SK-N-SH (cell line): ENCODE measurements around the gene PIP4P1. TPM values are rescaled to one million over a fixed set of nuclear protein-coding genes. Genes with fewer than 3 reads are reported as not detected.

Source experiments
- CTCF ChIA-PET: fragments of 300-600, 350-600 bp; formaldehyde crosslinking; extraction: SDS; loops from one replicate; lab custom pipeline; 2021; lab: Yijun Ruan, JAX
- POLR2A ChIA-PET: fragments of 350-600 bp; sonication (Branson Sonifier 250); formaldehyde crosslinking; extraction: SDS; loops from one replicate; lab custom pipeline; 2020; ENCODE audit warnings: antibody characterized with exemption, inconsistent platforms; lab: Yijun Ruan, JAX
- DNase-seq: peaks from one replicate; pipeline ENCODE4 v3.0.0; 2012
- H2AFZ ChIP-seq: fragments of 200-600 bp; sonication (generic); 2 replicates; pipeline ENCODE4 v1.8.1; 2016; ENCODE audit warnings: antibody characterized with exemption, mild to moderate bottlenecking, low read depth
- H3F3A ChIP-seq: fragments of 200-600 bp; sonication (generic); replicated peaks from 2 replicates; pipeline ENCODE3; 2016; ENCODE audit warnings: antibody characterized with exemption, mild to moderate bottlenecking; ENCODE audit not compliant: insufficient read depth
- H3K27ac ChIP-seq, 2 experiments: fragments of 200-500 bp in 1 of 2; fragments of 200-600 bp in 1 of 2; sonication (Bioruptor generic) in 1 of 2; sonication (generic), shearing (Covaris generic) in 1 of 2; 2 replicates each; pipeline versions ENCODE4 v1.5.1 to v1.6.1; 2014 to 2016; ENCODE audit warnings: low read depth in 2 of 2, inconsistent platforms in 1 of 2, low read length in 1 of 2, mild to moderate bottlenecking in 1 of 2, mixed read lengths in 1 of 2
- H3K27me3 ChIP-seq: fragments of 200-600 bp; sonication (generic), shearing (Covaris generic); 2 replicates; pipeline ENCODE4 v1.6.1; 2016; ENCODE audit warnings: mixed run types; ENCODE audit not compliant: insufficient read depth
- H3K36me3 ChIP-seq, 2 experiments: fragments of 200-500 bp in 1 of 2; fragments of 200-600 bp in 1 of 2; sonication (Bioruptor generic) in 1 of 2; sonication (generic) in 1 of 2; replicated peaks in 1 of 2; 2 replicates each; pipeline versions ENCODE3 to v1.5.1; 2014 to 2016; ENCODE audit warnings: low read length in 1 of 2, mild to moderate bottlenecking in 1 of 2; ENCODE audit not compliant: insufficient read depth in 2 of 2, control insufficient read depth in 1 of 2
- H3K4me1 ChIP-seq, 2 experiments: fragments of 200-500 bp in 1 of 2; fragments of 200-600 bp in 1 of 2; sonication (Bioruptor generic) in 1 of 2; sonication (generic), shearing (Covaris generic) in 1 of 2; 2 replicates each; pipeline versions ENCODE4 v1.5.1 to v1.6.1; 2014 to 2016; ENCODE audit warnings: low read depth in 1 of 2, low read length in 1 of 2, mixed run types in 1 of 2; ENCODE audit not compliant: insufficient read depth in 2 of 2, control insufficient read depth in 1 of 2
- H3K4me2 ChIP-seq: fragments of 200-600 bp; sonication (generic), shearing (Covaris generic); 2 replicates; pipeline ENCODE4 v1.6.1; 2017; ENCODE audit warnings: mixed run types
- H3K4me3 ChIP-seq, 2 experiments: fragments of 200-500 bp in 1 of 2; fragments of 200-600 bp in 1 of 2; sonication (Bioruptor generic) in 1 of 2; sonication (generic), shearing (Covaris generic) in 1 of 2; 2 replicates each; pipeline versions ENCODE4 v1.5.1 to v1.8.1; 2014 to 2016; ENCODE audit warnings: low read depth in 2 of 2, inconsistent platforms in 1 of 2, low read length in 1 of 2, mild to moderate bottlenecking in 1 of 2, mixed read lengths in 1 of 2, moderate library complexity in 1 of 2
- H3K79me2 ChIP-seq: fragments of 200-600 bp; sonication (generic); 2 replicates; pipeline ENCODE4 v1.8.1; 2017; ENCODE audit warnings: mild to moderate bottlenecking; ENCODE audit not compliant: insufficient read depth
- H3K9ac ChIP-seq: fragments of 200-600 bp; sonication (generic); 2 replicates; pipeline ENCODE4 v1.6.1; 2017; ENCODE audit warnings: mixed run types
- H3K9me2 ChIP-seq: fragments of 200-600 bp; sonication (generic); 2 replicates; pipeline ENCODE4 v1.6.1; 2017; ENCODE audit warnings: mixed run types
- H3K9me3 ChIP-seq: fragments of 200-600 bp; sonication (generic); 2 replicates; pipeline ENCODE4 v1.6.1; 2017; ENCODE audit warnings: mixed run types, mild to moderate bottlenecking, moderate library complexity
- H4K20me1 ChIP-seq: fragments of 200-600 bp; sonication (generic); 2 replicates; pipeline ENCODE4 v1.6.1; 2017; ENCODE audit warnings: mild to moderate bottlenecking, mixed run types; ENCODE audit not compliant: insufficient read depth
- CTCF ChIP-seq: fragments of 200-600 bp; sonication (generic); IDR thresholded peaks from 2 replicates; pipeline ENCODE4 v1.6.1; 2017; ENCODE audit warnings: antibody characterized with exemption, mild to moderate bottlenecking, moderate library complexity
- ELF1 ChIP-seq: IDR thresholded peaks from 2 replicates; pipeline ENCODE4 v1.4.0; 2012
- EZH2phosphoT487 ChIP-seq: fragments of 200-600 bp; sonication (generic); IDR thresholded peaks from 2 replicates; pipeline ENCODE4 v1.6.1; 2017; ENCODE audit warnings: low read depth, mixed run types, mild to moderate bottlenecking, antibody characterized with exemption, moderate library complexity, borderline replicate concordance
- FOXM1 ChIP-seq: IDR thresholded peaks from 2 replicates; pipeline ENCODE4 v1.4.0; 2012; ENCODE audit warnings: low read depth, mild to moderate bottlenecking
- IRF3 ChIP-seq: fragments of 150-350 bp; IDR thresholded peaks from 2 replicates; pipeline ENCODE4 v1.6.1; 2016; ENCODE audit warnings: mild to moderate bottlenecking, low read depth, low read length
- JUND ChIP-seq: IDR thresholded peaks from 2 replicates; pipeline ENCODE4 v1.4.0; 2012
- NFIC ChIP-seq: IDR thresholded peaks from 2 replicates; pipeline ENCODE4 v1.4.0; 2012; ENCODE audit warnings: borderline replicate concordance
- RFX5 ChIP-seq: IDR thresholded peaks from 2 replicates; pipeline ENCODE4 v1.6.1; 2012; ENCODE audit warnings: mild to moderate bottlenecking, improper control_type of control experiment, low read length
- RXRA ChIP-seq: IDR thresholded peaks from 2 replicates; pipeline ENCODE4 v1.4.0; 2012; ENCODE audit warnings: low read depth, mild to moderate bottlenecking, borderline replicate concordance
- SMC3 ChIP-seq: IDR thresholded peaks from 2 replicates; pipeline ENCODE4 v1.6.1; 2012; ENCODE audit warnings: low read depth, low read length, improper control_type of control experiment
- TEAD4 ChIP-seq: IDR thresholded peaks from 2 replicates; pipeline ENCODE4 v1.4.0; 2012; ENCODE audit warnings: mild to moderate bottlenecking, borderline replicate concordance; ENCODE audit not compliant: insufficient read depth
- WGBS: methylation state at CpG from one replicate; pipeline ENCODE4 v1.1.6; 2017; ENCODE audit warnings: low lambda C conversion rate; 5-methylcytosine and 5-hydroxymethylcytosine counted together
- polyA plus RNA-seq, 3 experiments: library from polyadenylated mRNA; depleted of rRNA; stranded (reverse); fragments of >200 nt; gene quantifications; 2 replicates each; pipeline ENCODE4 v1.2.3, GENCODE V29; 2012

The PIP4P1 gene
- polyA plus RNA-seq, 1 of the 3 experiments (the other 2 are of a cell fraction): 30.7 TPM

- 19% methylated on average over 16 of the region's 16 CpGs for WGBS
- H4K20me1 ChIP-seq: no peaks in the 10 kb centered on the region
- TF ChIP-seq FOXM1 (no peak), NFIC (no peak), EZH2phosphoT487 (no peak), TEAD4 (no peak), ELF1 (no peak), CTCF (no peak), RXRA (no peak), IRF3 (no peak), SMC3 (no peak)
- TF ChIP-seq, all 33 proteins: peak for 0
- no peaks in the 10 kb centered on the region; the same call in 1 of the 2 replicates for H3K27me3 ChIP-seq
- peak overlapping the region; percentile 91 for H3K4me2 ChIP-seq
- peak overlapping the region; percentile 64 to 77 for H3K27ac ChIP-seq
- POLR2A ChIA-PET: interaction anchor here (1.0 to 3.1 kb wide), 5 partner anchors 7 to 126 kb away, joined by 3 to 35 read pairs (median 4); partner anchors contain the start of genes APEX1, OSGEP, PIP4P1 and TEP1
- CTCF ChIA-PET: interaction anchor here (0.8 to 1.6 kb wide), 2 partner anchors 18 to 140 kb away, joined by 5 read pairs; no protein-coding TSS in a partner anchor
- H3K79me2 ChIP-seq: peaks cover 24% of the 10 kb centered on the region
- H3K36me3 ChIP-seq: peaks cover 7 to 10% of the 10 kb centered on the region in 2 experiments
- peaks cover 5% of the 10 kb centered on the region for H3F3A ChIP-seq
- H3K4me1 ChIP-seq: peaks cover 0 to 14% of the 10 kb centered on the region in 2 experiments; a peak in 2 of 4 replicates
- DNase-seq: no peak
- H3K9ac ChIP-seq: peak overlapping the region; percentile 79
- peak overlapping the region; percentile 89 for H2AFZ ChIP-seq
- H3K9me2 ChIP-seq: no peaks in the 10 kb centered on the region
- peak overlapping the region; percentile 78 to 84 for H3K4me3 ChIP-seq
- no peaks in the 10 kb centered on the region for H3K9me3 ChIP-seq
Observed at GRCh38 chr14:20468764-20469241, 7.6 kb upstream of the PIP4P1 start.

GRCh38 chr14:20460458-20461224, 593 bp downstream of the PIP4P1 start:
- Histone ChIP-seq H3K9me2 (no peaks in the 10 kb centered on the region), H3K27me3 (no peaks in the 10 kb centered on the region), H3K79me2 (peaks cover 41% of the 10 kb centered on the region), H3F3A (peaks cover 17% of the 10 kb centered on the region), H3K9ac (peak overlapping the region; percentile 85), H3K9me3 (no peaks in the 10 kb centered on the region), H3K36me3 (peaks cover 38 to 43% of the 10 kb centered on the region in 2 experiments), H3K27ac (peak overlapping the region; percentile 67 to 77; a peak in 3 of 4 replicates), H3K4me2 (peak overlapping the region; percentile 90), H3K4me3 (peak overlapping the region; percentile 81 to 92), H3K4me1 (peaks cover 9 to 21% of the 10 kb centered on the region in 2 experiments; a peak in 3 of 4 replicates), H4K20me1 (no peaks in the 10 kb centered on the region), H2AFZ (peak overlapping the region; percentile 24; the same call in 1 of the 2 replicates)
- POLR2A ChIA-PET: interaction anchor here (1.1 to 1.7 kb wide), 3 partner anchors 10 to 117 kb away, joined by 4 to 14 read pairs (median 10); partner anchors contain the start of genes PARP2, PNP and TEP1
- 11% methylated on average over 13 of the region's 32 CpGs for WGBS
- no peak for DNase-seq
- CTCF ChIA-PET: interaction anchor here (0.5 to 1.5 kb wide), 2 partner anchors 127 to 133 kb away, joined by 3 read pairs; no protein-coding TSS in a partner anchor
- TF ChIP-seq FOXM1: no peak
- TF ChIP-seq RFX5: no peak
- no peak for TF ChIP-seq JUND
